OCI-LY7 (cell line): ENCODE data around the gene NFATC1. TPM values are rescaled to one million over a fixed set of nuclear protein-coding genes. Genes with fewer than 3 reads are reported as not detected.

Experiments
- BruUV-seq: library from RNA; stranded (reverse); fragments of 400-500 nt; replicated peaks from 2 replicates; lab custom pipeline; 2021; lab: Mats Ljungman, UMichigan
- CTCF ChIA-PET: fragments of 300-600 bp; sonication (Branson Sonifier 250); formaldehyde crosslinking; loops from one replicate; lab custom pipeline; 2022; ENCODE audit warnings: antibody characterized with exemption; ENCODE audit not compliant: unreplicated experiment; lab: Charles Lee
- POLR2A ChIA-PET: fragments of 300-600 bp; sonication (Branson Sonifier 250); formaldehyde crosslinking; loops from one replicate; lab custom pipeline; 2022; ENCODE audit warnings: antibody characterized with exemption; lab: Charles Lee
- DNase-seq: peaks from one replicate; pipeline ENCODE4 v3.0.0-alpha.2; 2015; ENCODE audit warnings: low spot score
- H2AFZ ChIP-seq: fragments of 200-600 bp; sonication (generic), shearing (Covaris generic); 2 replicates; pipeline ENCODE4 v1.6.1; 2014; ENCODE audit warnings: mild to moderate bottlenecking, antibody characterized with exemption, low read length, moderate library complexity
- H3K27ac ChIP-seq: fragments of 200-600 bp; sonication (generic); 2 replicates; pipeline ENCODE4 v1.5.1; 2014; ENCODE audit warnings: mixed run types, low read depth, mild to moderate bottlenecking, moderate library complexity, low read length, inconsistent platforms; ENCODE audit not compliant: poor library complexity, severe bottlenecking
- H3K36me3 ChIP-seq: fragments of 200-600 bp; sonication (generic); 2 replicates; pipeline ENCODE4 v1.6.1; 2014; ENCODE audit warnings: mild to moderate bottlenecking, antibody characterized with exemption, low read length, moderate library complexity, mixed read lengths; ENCODE audit not compliant: insufficient read depth
- H3K4me1 ChIP-seq: fragments of 200-600 bp; sonication (generic); 2 replicates; pipeline ENCODE4 v1.5.1; 2014; ENCODE audit warnings: mild to moderate bottlenecking, low read length; ENCODE audit not compliant: insufficient read depth, poor library complexity, severe bottlenecking
- H3K4me2 ChIP-seq: fragments of 200-600 bp; sonication (generic); 2 replicates; pipeline ENCODE4 v1.6.1; 2014; ENCODE audit warnings: mild to moderate bottlenecking, low read length
- H3K4me3 ChIP-seq: fragments of 200-600 bp; sonication (generic); 2 replicates; pipeline ENCODE4 v1.5.1; 2014; ENCODE audit warnings: mild to moderate bottlenecking, low read depth, low read length; ENCODE audit not compliant: poor library complexity, severe bottlenecking
- H3K79me2 ChIP-seq: fragments of 200-600 bp; sonication (generic); 2 replicates; pipeline ENCODE4 v1.6.1; 2016; ENCODE audit warnings: low read depth, mild to moderate bottlenecking, low read length, moderate library complexity, mixed read lengths; ENCODE audit not compliant: insufficient read depth
- H3K9me2 ChIP-seq: fragments of 200-600 bp; sonication (generic); 2 replicates; pipeline ENCODE4 v1.6.1; 2016; ENCODE audit warnings: mild to moderate bottlenecking, low read length, mixed read lengths; ENCODE audit not compliant: insufficient read depth
- H3K9me3 ChIP-seq: fragments of 200-600 bp; sonication (generic); 2 replicates; pipeline ENCODE4 v1.6.1; 2014; ENCODE audit warnings: mild to moderate bottlenecking, mixed run types, low read length, mixed read lengths
- H4K20me1 ChIP-seq: fragments of 200-600 bp; sonication (generic); 2 replicates; pipeline ENCODE4 v1.6.1; 2014; ENCODE audit warnings: mild to moderate bottlenecking, antibody characterized with exemption, low read length, moderate library complexity, mixed read lengths; ENCODE audit not compliant: insufficient read depth
- CTCF ChIP-seq: fragments of 200-600 bp; sonication (generic); conservative IDR thresholded peaks from 2 replicates; pipeline ENCODE4 v1.5.1; 2014; ENCODE audit warnings: mild to moderate bottlenecking, antibody characterized with exemption, low read length, moderate library complexity, mixed read lengths
- EZH2phosphoT487 ChIP-seq: fragments of 200-600 bp; sonication (generic); IDR thresholded peaks from 2 replicates; pipeline ENCODE4 v1.6.1; 2018; ENCODE audit warnings: low read depth, borderline replicate concordance, mild to moderate bottlenecking, mixed run types, antibody characterized with exemption, low read length, moderate library complexity, mixed read lengths
- intact Hi-C: fragments of 100-400 bp; cut with micrococcal nuclease; formaldehyde crosslinking; loops from one replicate; pipeline ENCODE4 v1.10.0; 2022; ENCODE audit not compliant: unreplicated experiment
- total RNA-seq, 2 experiments: library from RNA; depleted of rRNA in 1 of 2; stranded (reverse); fragments of >200 nt in 1 of 2; shearing (Covaris generic) in 1 of 2; gene quantifications; 2 replicates each; pipeline ENCODE4 v1.2.3, GENCODE V29; 2014 to 2022

NFATC1 gene
- total RNA-seq, 2 experiments from 2014 or later: 23.6 to 50.4 TPM

- intact Hi-C loops: no loop called here
- POLR2A ChIA-PET: no interaction called here
- no peak for DNase-seq
These were observed 59.5 kb downstream of the NFATC1 start for GRCh38 chr18:79455261-79455660.

GRCh38 chr18:79456105-79456980, 60.6 kb downstream of the NFATC1 start:
- TF ChIP-seq EZH2phosphoT487: no peak
- TF ChIP-seq CTCF: no peak
- H3K27ac ChIP-seq: no peak overlapping the region
- BruUV-seq: no TSS peak
- peaks cover 35% of the 10 kb centered on the region for H3K36me3 ChIP-seq
- CTCF ChIA-PET: no interaction called here
- H3K9me2 ChIP-seq: no peaks in the 10 kb centered on the region
- H2AFZ ChIP-seq: no peak overlapping the region
- no peak overlapping the region for H3K4me3 ChIP-seq
- H3K4me1 ChIP-seq: peaks cover 24% of the 10 kb centered on the region
- H3K4me2 ChIP-seq: no peak overlapping the region
- intact Hi-C loops: no loop called here
- peaks cover 11% of the 10 kb centered on the region; the same call in 1 of the 2 replicates for H3K79me2 ChIP-seq
- no peak for DNase-seq
- no peaks in the 10 kb centered on the region for H4K20me1 ChIP-seq
- POLR2A ChIA-PET: no interaction called here
- H3K9me3 ChIP-seq: no peaks in the 10 kb centered on the region

More at GRCh38 chr18:79455261-79455660, 59.5 kb downstream of the NFATC1 start:
- Histone ChIP-seq H2AFZ (no peak overlapping the region), H3K4me1 (peaks cover 14% of the 10 kb centered on the region), H3K9me3 (no peaks in the 10 kb centered on the region), H3K9me2 (no peaks in the 10 kb centered on the region), H3K27ac (no peak overlapping the region), H4K20me1 (no peaks in the 10 kb centered on the region), H3K79me2 (0 out of 2 replicates have a peak, but pooled peaks cover 5% of the 10 kb centered on the region), H3K36me3 (peaks cover 37% of the 10 kb centered on the region), H3K4me2 (no peak overlapping the region), H3K4me3 (no peak overlapping the region)
- no TSS peak for BruUV-seq
- no peak for TF ChIP-seq CTCF
- TF ChIP-seq EZH2phosphoT487: no peak
- CTCF ChIA-PET: no interaction called here

GRCh38 chr18:79457239-79457638, 61.5 kb downstream of the NFATC1 start:
- Histone ChIP-seq H2AFZ (no peak overlapping the region), H3K4me3 (no peak overlapping the region), H3K79me2 (peaks cover 14% of the 10 kb centered on the region; the same call in 1 of the 2 replicates), H3K4me2 (no peak overlapping the region), H4K20me1 (no peaks in the 10 kb centered on the region), H3K36me3 (peaks cover 38% of the 10 kb centered on the region), H3K9me2 (no peaks in the 10 kb centered on the region), H3K9me3 (no peaks in the 10 kb centered on the region), H3K27ac (no peak overlapping the region), H3K4me1 (peaks cover 32% of the 10 kb centered on the region)
- TF ChIP-seq CTCF (no peak), EZH2phosphoT487 (no peak)
- CTCF ChIA-PET: no interaction called here
- DNase-seq: no peak
- no TSS peak for BruUV-seq
- intact Hi-C loops: no loop called here
- POLR2A ChIA-PET: no interaction called here
